ENCODE measurements around the gene EEPD1.

Gene EEPD1

DNA sequence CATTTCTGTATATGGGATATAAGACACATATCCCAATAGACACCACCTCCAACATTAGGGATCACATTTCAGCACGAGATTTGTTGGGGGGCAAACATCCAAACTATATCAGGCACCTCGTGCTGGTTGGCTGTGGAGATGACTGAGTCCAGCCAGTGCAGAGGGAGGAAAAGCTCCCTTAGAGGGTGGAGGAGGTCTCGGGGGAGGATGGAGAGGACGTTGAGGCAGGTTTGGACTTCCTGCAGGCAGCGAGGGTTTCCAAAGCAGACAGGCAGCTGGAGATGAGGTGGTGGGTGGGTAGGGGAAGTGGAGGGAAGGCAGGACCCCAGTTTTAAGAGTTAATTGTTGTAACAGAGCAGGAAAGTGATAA is 56.7 kb downstream of the EEPD1 start (continued):
- TF ChIP-seq ZNF565 (CRISPR knock-in tag; conservative IDR thresholded peaks at IDR 0.05; ENCODE audit: low read depth) (no peak), OSR1 (CRISPR knock-in tag; IDR thresholded peaks at IDR 0.05) (no peak), TOX (CRISPR knock-in tag; IDR thresholded peaks at IDR 0.05; ENCODE audit: borderline replicate concordance) (no peak), ESRRG (CRISPR knock-in tag; IDR thresholded peaks at IDR 0.05) (no peak), PATZ1 (CRISPR knock-in tag; IDR thresholded peaks at IDR 0.05; ENCODE audit: borderline replicate concordance) (no peak), PPARA (CRISPR knock-in tag; IDR thresholded peaks at IDR 0.05; ENCODE audit: borderline replicate concordance) (no peak), ISL1 (CRISPR knock-in tag; IDR thresholded peaks at IDR 0.05) (no peak), BACH2 (CRISPR knock-in tag; IDR thresholded peaks at IDR 0.05; ENCODE audit: borderline replicate concordance) (no peak), RARB (CRISPR knock-in tag; IDR thresholded peaks at IDR 0.05) (no peak)
- TF ChIP-seq, protein P1, sequence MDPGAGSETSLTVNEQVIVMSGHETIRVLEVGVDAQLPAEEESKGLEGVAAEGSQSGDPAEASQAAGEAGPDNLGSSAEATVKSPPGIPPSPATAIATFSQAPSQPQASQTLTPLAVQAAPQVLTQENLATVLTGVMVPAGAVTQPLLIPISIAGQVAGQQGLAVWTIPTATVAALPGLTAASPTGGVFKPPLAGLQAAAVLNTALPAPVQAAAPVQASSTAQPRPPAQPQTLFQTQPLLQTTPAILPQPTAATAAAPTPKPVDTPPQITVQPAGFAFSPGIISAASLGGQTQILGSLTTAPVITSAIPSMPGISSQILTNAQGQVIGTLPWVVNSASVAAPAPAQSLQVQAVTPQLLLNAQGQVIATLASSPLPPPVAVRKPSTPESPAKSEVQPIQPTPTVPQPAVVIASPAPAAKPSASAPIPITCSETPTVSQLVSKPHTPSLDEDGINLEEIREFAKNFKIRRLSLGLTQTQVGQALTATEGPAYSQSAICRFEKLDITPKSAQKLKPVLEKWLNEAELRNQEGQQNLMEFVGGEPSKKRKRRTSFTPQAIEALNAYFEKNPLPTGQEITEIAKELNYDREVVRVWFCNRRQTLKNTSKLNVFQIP (CRISPR knock-in tag; IDR thresholded peaks at IDR 0.05; ENCODE audit: borderline replicate concordance, low read depth), result no peak

DNA sequence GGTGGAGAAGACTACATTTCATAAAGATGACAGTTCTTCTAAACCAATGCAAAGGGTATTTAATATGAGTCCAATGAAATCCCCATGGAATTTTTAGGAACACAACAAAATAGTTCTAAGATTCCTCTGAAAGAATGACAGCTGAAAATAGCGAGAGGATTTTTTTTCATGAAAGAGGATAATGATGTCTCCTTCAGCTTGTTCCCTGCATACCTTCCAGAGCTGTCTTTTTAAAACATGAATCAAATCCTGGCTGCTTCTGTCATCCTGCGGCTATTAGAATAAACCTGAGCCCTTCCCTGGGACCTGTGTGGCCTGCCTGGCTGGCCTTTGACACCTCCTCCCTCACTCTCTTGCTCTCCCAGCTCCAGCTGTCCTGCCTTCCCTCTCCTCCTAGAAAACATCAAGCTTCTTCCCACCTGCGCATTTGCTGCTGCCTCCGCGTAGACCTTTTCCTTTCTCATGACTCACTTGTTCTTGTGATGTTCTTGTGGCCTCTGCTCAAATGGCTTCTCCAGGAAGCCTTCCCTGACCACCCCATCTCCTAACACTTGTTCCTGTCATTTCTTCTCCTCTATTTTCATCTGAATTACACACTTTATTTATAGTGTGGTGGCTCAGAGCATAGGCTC is 57.4 kb downstream of the EEPD1 start:
- ATAC-seq, result no peak
- TF ChIP-seq GLIS3 (CRISPR knock-in tag; IDR thresholded peaks at IDR 0.05) (no peak), PPARA (CRISPR knock-in tag; IDR thresholded peaks at IDR 0.05; ENCODE audit: borderline replicate concordance) (no peak), ESRRG (CRISPR knock-in tag; IDR thresholded peaks at IDR 0.05) (no peak), SNAI2 (CRISPR knock-in tag; IDR thresholded peaks at IDR 0.05) (no peak), TOX (CRISPR knock-in tag; IDR thresholded peaks at IDR 0.05; ENCODE audit: borderline replicate concordance) (no peak), ZNF565 (CRISPR knock-in tag; conservative IDR thresholded peaks at IDR 0.05; ENCODE audit: low read depth) (no peak), ZC3H10 (CRISPR knock-in tag; IDR thresholded peaks at IDR 0.05) (no peak), RARB (CRISPR knock-in tag; IDR thresholded peaks at IDR 0.05) (no peak), ZNF8 (CRISPR knock-in tag; IDR thresholded peaks at IDR 0.05) (no peak), BACH2 (CRISPR knock-in tag; IDR thresholded peaks at IDR 0.05; ENCODE audit: borderline replicate concordance) (no peak), OSR1 (CRISPR knock-in tag; IDR thresholded peaks at IDR 0.05) (no peak), PATZ1 (CRISPR knock-in tag; IDR thresholded peaks at IDR 0.05; ENCODE audit: borderline replicate concordance) (no peak), TCF4 (CRISPR knock-in tag; IDR thresholded peaks at IDR 0.05; ENCODE audit: borderline replicate concordance) (no peak), CSDC2 (CRISPR knock-in tag; IDR thresholded peaks at IDR 0.05) (no peak)
- TF ChIP-seq, protein P2, sequence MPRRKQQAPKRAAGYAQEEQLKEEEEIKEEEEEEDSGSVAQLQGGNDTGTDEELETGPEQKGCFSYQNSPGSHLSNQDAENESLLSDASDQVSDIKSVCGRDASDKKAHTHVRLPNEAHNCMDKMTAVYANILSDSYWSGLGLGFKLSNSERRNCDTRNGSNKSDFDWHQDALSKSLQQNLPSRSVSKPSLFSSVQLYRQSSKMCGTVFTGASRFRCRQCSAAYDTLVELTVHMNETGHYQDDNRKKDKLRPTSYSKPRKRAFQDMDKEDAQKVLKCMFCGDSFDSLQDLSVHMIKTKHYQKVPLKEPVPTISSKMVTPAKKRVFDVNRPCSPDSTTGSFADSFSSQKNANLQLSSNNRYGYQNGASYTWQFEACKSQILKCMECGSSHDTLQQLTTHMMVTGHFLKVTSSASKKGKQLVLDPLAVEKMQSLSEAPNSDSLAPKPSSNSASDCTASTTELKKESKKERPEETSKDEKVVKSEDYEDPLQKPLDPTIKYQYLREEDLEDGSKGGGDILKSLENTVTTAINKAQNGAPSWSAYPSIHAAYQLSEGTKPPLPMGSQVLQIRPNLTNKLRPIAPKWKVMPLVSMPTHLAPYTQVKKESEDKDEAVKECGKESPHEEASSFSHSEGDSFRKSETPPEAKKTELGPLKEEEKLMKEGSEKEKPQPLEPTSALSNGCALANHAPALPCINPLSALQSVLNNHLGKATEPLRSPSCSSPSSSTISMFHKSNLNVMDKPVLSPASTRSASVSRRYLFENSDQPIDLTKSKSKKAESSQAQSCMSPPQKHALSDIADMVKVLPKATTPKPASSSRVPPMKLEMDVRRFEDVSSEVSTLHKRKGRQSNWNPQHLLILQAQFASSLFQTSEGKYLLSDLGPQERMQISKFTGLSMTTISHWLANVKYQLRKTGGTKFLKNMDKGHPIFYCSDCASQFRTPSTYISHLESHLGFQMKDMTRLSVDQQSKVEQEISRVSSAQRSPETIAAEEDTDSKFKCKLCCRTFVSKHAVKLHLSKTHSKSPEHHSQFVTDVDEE (CRISPR knock-in tag; IDR thresholded peaks at IDR 0.05), result no peak
- TF ChIP-seq, protein P3, sequence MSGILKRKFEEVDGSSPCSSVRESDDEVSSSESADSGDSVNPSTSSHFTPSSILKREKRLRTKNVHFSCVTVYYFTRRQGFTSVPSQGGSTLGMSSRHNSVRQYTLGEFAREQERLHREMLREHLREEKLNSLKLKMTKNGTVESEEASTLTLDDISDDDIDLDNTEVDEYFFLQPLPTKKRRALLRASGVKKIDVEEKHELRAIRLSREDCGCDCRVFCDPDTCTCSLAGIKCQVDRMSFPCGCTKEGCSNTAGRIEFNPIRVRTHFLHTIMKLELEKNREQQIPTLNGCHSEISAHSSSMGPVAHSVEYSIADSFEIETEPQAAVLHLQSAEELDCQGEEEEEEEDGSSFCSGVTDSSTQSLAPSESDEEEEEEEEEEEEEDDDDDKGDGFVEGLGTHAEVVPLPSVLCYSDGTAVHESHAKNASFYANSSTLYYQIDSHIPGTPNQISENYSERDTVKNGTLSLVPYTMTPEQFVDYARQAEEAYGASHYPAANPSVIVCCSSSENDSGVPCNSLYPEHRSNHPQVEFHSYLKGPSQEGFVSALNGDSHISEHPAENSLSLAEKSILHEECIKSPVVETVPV (CRISPR knock-in tag; IDR thresholded peaks at IDR 0.05), result no peak
- TF ChIP-seq, protein P1 (CRISPR knock-in tag; IDR thresholded peaks at IDR 0.05; ENCODE audit: borderline replicate concordance, low read depth), result no peak

All from SK-N-SH treated with all-trans-retinoic acid at 6 μM for 48 hours (cell line).